PFSK-1 (cell line): ENCODE results near the gene TXNIP.
A peak's percentile ranks its signal among the peaks of the same experiment; 100 is the strongest.

Experiments used
- FOXP2 ChIP-seq: optimal IDR thresholded peaks from 2 replicates; pipeline ENCODE3; 2011; ENCODE audit warnings: borderline replicate concordance, control low read depth, inconsistent platforms; ENCODE audit not compliant: insufficient read depth; ENCODE audit errors: extremely low read length, extremely low read depth
- POLR2AphosphoS5 ChIP-seq: IDR thresholded peaks from 2 replicates; pipeline ENCODE4 v1.6.1; 2012; ENCODE audit warnings: low read depth, mild to moderate bottlenecking, control low read depth, low read length, moderate library complexity
- REST ChIP-seq, 2 experiments: IDR thresholded peaks; 2 replicates each; pipeline versions ENCODE4 v1.6.1 to v1.8.0; 2011 to 2012; ENCODE audit warnings: low read depth in 2 of 2, low read length in 2 of 2, control low read depth in 1 of 2, inconsistent platforms in 1 of 2, mild to moderate bottlenecking in 1 of 2, moderate library complexity in 1 of 2; ENCODE audit not compliant: insufficient read depth in 1 of 2
- SIN3A ChIP-seq: IDR thresholded peaks from 2 replicates; pipeline ENCODE4 v1.6.1; 2012; ENCODE audit warnings: mild to moderate bottlenecking, low read length, moderate library complexity, borderline replicate concordance; ENCODE audit not compliant: insufficient read depth
- TAF1 ChIP-seq: IDR thresholded peaks from 2 replicates; pipeline ENCODE4 v1.6.1; 2012; ENCODE audit warnings: low read length, control low read depth, borderline replicate concordance; ENCODE audit not compliant: insufficient read depth

TXNIP gene

GRCh38 chr1:145978854-145979745 lies 17.3 kb downstream of the TXNIP start:
- TF ChIP-seq REST (IDR thresholded peaks at IDR 0.05; ENCODE audit: insufficient read depth in 1 of 2, low read depth in 2 of 2, low read length in 2 of 2), result 0 out of 4 replicates have a peak, but pooled peaks of 1 of the 2 experiments have one; percentile 5
- no peak; the same call in 1 of the 2 replicates for TF ChIP-seq SIN3A
- no peak for TF ChIP-seq TAF1
- no peak for TF ChIP-seq FOXP2
- peak; percentile 48; the same call in 1 of the 2 replicates for TF ChIP-seq POLR2AphosphoS5

DNA sequence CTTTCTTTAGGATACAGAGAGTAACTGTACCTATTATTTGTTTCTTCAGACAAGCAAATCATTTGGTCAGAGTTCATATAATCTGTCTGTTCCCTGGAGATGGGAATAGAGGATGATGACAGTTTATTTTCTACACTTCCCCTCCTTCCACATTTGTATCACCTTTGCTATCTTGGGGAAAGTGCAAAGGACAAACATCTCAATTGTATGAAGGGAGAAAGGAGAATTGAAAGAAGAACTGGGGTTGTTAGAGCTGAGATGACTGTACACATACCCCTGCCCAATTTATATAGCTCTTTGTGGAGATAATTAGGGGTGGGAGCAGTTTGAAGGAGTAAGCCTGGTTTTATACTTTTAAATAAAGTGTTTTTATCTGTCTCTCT lies 17.9 kb downstream of the TXNIP start:
- no peak for TF ChIP-seq REST (IDR thresholded peaks at IDR 0.05; ENCODE audit: insufficient read depth in 1 of 2, low read depth in 2 of 2, low read length in 2 of 2)
- no peak for TF ChIP-seq TAF1
- no peak for TF ChIP-seq POLR2AphosphoS5
- TF ChIP-seq FOXP2, result no peak
- no peak for TF ChIP-seq SIN3A

- TF ChIP-seq POLR2AphosphoS5 (no peak), SIN3A (no peak), REST (IDR thresholded peaks at IDR 0.05; ENCODE audit: insufficient read depth in 1 of 2, low read depth in 2 of 2, low read length in 2 of 2) (no peak), TAF1 (no peak), FOXP2 (no peak)
These were observed 18.6 kb downstream of the TXNIP start for GRCh38 chr1:145977486-145978470.

DNA sequence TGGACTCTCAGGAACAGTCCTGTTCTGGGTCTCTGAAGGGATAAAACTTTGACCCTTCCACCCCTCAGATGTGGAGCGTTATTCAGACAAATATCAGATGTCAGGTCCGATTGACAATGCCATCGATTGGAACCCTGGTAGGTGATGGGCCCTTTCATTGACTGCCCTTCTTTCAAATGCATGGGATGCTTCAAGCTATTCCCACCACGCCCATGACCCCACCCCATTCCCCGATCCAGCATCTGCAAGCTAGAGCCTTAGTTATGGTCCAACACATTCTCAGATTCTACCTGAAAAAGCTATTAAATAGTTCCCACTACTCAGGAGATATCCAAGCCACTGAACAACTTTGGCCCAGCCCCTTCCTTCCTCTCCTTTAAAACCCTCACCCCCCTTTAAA lies 19.4 kb downstream of the TXNIP start:
- no peak for TF ChIP-seq SIN3A
- TF ChIP-seq TAF1, result no peak
- TF ChIP-seq POLR2AphosphoS5, result no peak
- TF ChIP-seq FOXP2, result no peak
- no peak for TF ChIP-seq REST (IDR thresholded peaks at IDR 0.05; ENCODE audit: insufficient read depth in 1 of 2, low read depth in 2 of 2, low read length in 2 of 2)
